CD14-positive monocyte (primary cell): ENCODE results near the gene DRC7. TPM values are rescaled to one million over a fixed set of nuclear protein-coding genes. Genes with fewer than 3 reads are reported as not detected.
A peak's percentile ranks its signal among the peaks of the same experiment; 100 is the strongest.

Source experiments
- DNase-seq, 3 donors: peaks; one replicate each; pipeline ENCODE4 v3.0.0-alpha.2; 2011 to 2022
- H2AFZ ChIP-seq: 2 replicates; pipeline ENCODE4 v1.6.0; 2012; ENCODE audit warnings: mild to moderate bottlenecking, low read depth, low read length, inconsistent platforms; ENCODE audit not compliant: insufficient read depth, poor library complexity, severe bottlenecking
- H3K27ac ChIP-seq, 2 donors: 1 replicate in 1 of 2; 2 replicates in 1 of 2; pipeline ENCODE4 v1.5.1; 2012 to 2013; ENCODE audit warnings: low read length in 2 of 2, control low read depth in 1 of 2, inconsistent platforms in 1 of 2, low read depth in 1 of 2, mild to moderate bottlenecking in 1 of 2
- H3K27me3 ChIP-seq, 2 donors: one replicate each; pipeline versions ENCODE4 v1.6.0 to v1.6.1; 2011 to 2013; ENCODE audit warnings: low read length in 2 of 2; ENCODE audit not compliant: control insufficient read depth in 2 of 2, insufficient read depth in 2 of 2
- H3K36me3 ChIP-seq, 2 donors: replicated peaks in 1 of 2; 1 replicate in 1 of 2; 2 replicates in 1 of 2; pipeline versions ENCODE4 v1.5.1 to v1.6.1; 2012 to 2013; ENCODE audit warnings: low read length in 2 of 2, control low read depth in 1 of 2, inconsistent platforms in 1 of 2, mild to moderate bottlenecking in 1 of 2; ENCODE audit not compliant: insufficient read depth in 2 of 2, control insufficient read depth in 1 of 2
- H3K4me1 ChIP-seq, 2 donors: 1 replicate in 1 of 2; 2 replicates in 1 of 2; pipeline versions ENCODE4 v1.5.1 to v1.6.1; 2012 to 2013; ENCODE audit warnings: low read length in 2 of 2, control low read depth in 1 of 2, inconsistent platforms in 1 of 2, mild to moderate bottlenecking in 1 of 2, moderate library complexity in 1 of 2; ENCODE audit not compliant: insufficient read depth in 2 of 2, control insufficient read depth in 1 of 2
- H3K4me2 ChIP-seq: replicated peaks from 2 replicates; pipeline ENCODE3; 2012; ENCODE audit warnings: low read length, moderate library complexity, mild to moderate bottlenecking; ENCODE audit not compliant: poor library complexity, severe bottlenecking; ENCODE audit errors: extremely low read depth
- H3K4me3 ChIP-seq, 3 experiments: fragments of 200-600 bp in 1 of 3; sonication (generic) in 1 of 3; replicated peaks in 1 of 3; 1 replicate in 2 of 3; 2 replicates in 1 of 3; pipeline ENCODE4 v1.5.1; 2011 to 2013; ENCODE audit warnings: low read length in 3 of 3, mild to moderate bottlenecking in 3 of 3, control low read depth in 2 of 3, low read depth in 2 of 3, inconsistent platforms in 1 of 3, moderate library complexity in 1 of 3
- H3K79me2 ChIP-seq: 2 replicates; pipeline ENCODE4 v1.6.0; 2012; ENCODE audit warnings: mild to moderate bottlenecking, control low read depth, inconsistent platforms, low read length, moderate library complexity; ENCODE audit not compliant: insufficient read depth
- H3K9ac ChIP-seq: 2 replicates; pipeline ENCODE4 v1.6.0; 2017; ENCODE audit warnings: low read length, mild to moderate bottlenecking; ENCODE audit not compliant: insufficient read depth, poor library complexity, severe bottlenecking
- H3K9me3 ChIP-seq, 2 donors: replicated peaks in 1 of 2; 1 replicate in 1 of 2; 2 replicates in 1 of 2; pipeline versions ENCODE4 v1.5.1 to v1.6.1; 2012 to 2013; ENCODE audit warnings: low read length in 2 of 2, control low read depth in 1 of 2; ENCODE audit not compliant: control insufficient read depth in 1 of 2, insufficient read depth in 1 of 2
- H4K20me1 ChIP-seq: 2 replicates; pipeline ENCODE4 v1.6.0; 2012; ENCODE audit warnings: mild to moderate bottlenecking, low read length, control low read depth, moderate library complexity; ENCODE audit not compliant: insufficient read depth
- H3K27ac Mint-ChIP-seq, 7 donors: one replicate each; pipeline ENCODE4 v1.8.0; 2020; ENCODE audit warnings: mild to moderate bottlenecking in 7 of 7, mixed read lengths in 7 of 7, moderate library complexity in 6 of 7, inconsistent platforms in 2 of 7
- H3K27me3 Mint-ChIP-seq, 3 donors: one replicate each; pipeline ENCODE4 v1.8.0; 2021 to 2022; ENCODE audit warnings: low read depth in 3 of 3, mild to moderate bottlenecking in 3 of 3, mixed read lengths in 3 of 3, moderate library complexity in 3 of 3, inconsistent platforms in 1 of 3
- H3K36me3 Mint-ChIP-seq, 2 donors: one replicate each; pipeline ENCODE4 v1.8.0; 2020; ENCODE audit warnings: mixed read lengths in 2 of 2, inconsistent platforms in 1 of 2, mild to moderate bottlenecking in 1 of 2
- H3K4me1 Mint-ChIP-seq: one replicate; pipeline ENCODE4 v1.8.0; 2020; ENCODE audit warnings: mild to moderate bottlenecking, mixed read lengths
- H3K4me3 Mint-ChIP-seq, 2 donors: one replicate each; pipeline ENCODE4 v1.8.0; 2020; ENCODE audit warnings: mild to moderate bottlenecking in 2 of 2, mixed read lengths in 2 of 2, moderate library complexity in 1 of 2
- H3K9me3 Mint-ChIP-seq, 7 donors: one replicate each; pipeline ENCODE4 v1.8.0; 2020 to 2022; ENCODE audit warnings: mixed read lengths in 7 of 7, mild to moderate bottlenecking in 6 of 7, moderate library complexity in 6 of 7, inconsistent platforms in 2 of 7
- WGBS: methylation state at CpG from one replicate; pipeline ENCODE4 v1.1.5; 2013; ENCODE audit warnings: missing lambda C conversion rate; ENCODE audit not compliant: insufficient coverage; 5-methylcytosine and 5-hydroxymethylcytosine counted together
- intact Hi-C, 2 donors: fragments of 100-400 bp; cut with micrococcal nuclease; formaldehyde crosslinking; loops; one replicate each; pipeline versions ENCODE4 v1.15.0 to v1.15.1; 2023
- polyA plus RNA-seq, 3 donors: library from polyadenylated mRNA; depleted of rRNA in 1 of 3; unstranded in 2 of 3; stranded (reverse) in 1 of 3; fragments of 300-500 nt in 2 of 3; fragments of >200 nt in 1 of 3; fragmentation: Illumina TruSeq in 2 of 3; gene quantifications; 1 replicate in 2 of 3; 2 replicates in 1 of 3; pipeline ENCODE4 v1.2.3, GENCODE V29; 2012 to 2021
- TF ChIP-seq, protein P1 (sequence below): fragments of 200-600 bp; IDR thresholded peaks from one replicate; pipeline ENCODE4 v1.8.0; 2022; ENCODE audit warnings: antibody characterized with exemption, mild to moderate bottlenecking

Gene DRC7
- polyA plus RNA-seq, 3 donors, result 0.11 to 0.41 TPM; not detected in 1

DNA sequence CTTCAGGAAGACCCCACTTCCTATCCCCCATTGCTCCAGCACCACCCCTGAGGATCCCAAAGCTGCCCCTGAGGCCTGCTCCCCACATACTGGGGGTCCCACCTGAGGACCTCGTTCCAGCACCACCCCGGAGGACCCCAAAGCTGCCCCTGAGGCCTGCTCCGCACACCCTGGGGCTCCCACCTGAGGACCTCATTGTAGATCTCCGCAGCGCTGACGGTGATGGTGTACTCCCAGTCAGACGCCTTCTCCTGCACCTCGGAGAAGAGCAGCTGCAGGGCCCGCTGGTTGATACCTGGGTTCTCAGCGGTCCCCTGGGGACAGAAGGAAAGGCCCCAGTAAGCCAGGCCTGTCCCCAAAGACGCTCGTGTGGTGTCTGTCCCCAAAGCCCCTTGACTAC is 67.4 kb downstream of the DRC7 start:
- peaks cover 0 to 4% of the 10 kb centered on the region in 2 donors for H3K36me3 Mint-ChIP-seq
- WGBS, result 97% methylated on average over 9 of the region's 12 CpGs
- Histone ChIP-seq H3K36me3 (no peaks in the 10 kb centered on the region), H3K9me3 (no peaks in the 10 kb centered on the region), H3K4me3 (no peak overlapping the region), H3K4me2 (no peak overlapping the region), H3K79me2 (no peaks in the 10 kb centered on the region), H4K20me1 (no peaks in the 10 kb centered on the region), H2AFZ (no peak overlapping the region), H3K27me3 (no peaks in the 10 kb centered on the region), H3K27ac (no peak overlapping the region), H3K4me1 (no peaks in the 10 kb centered on the region), H3K9ac (no peak overlapping the region)
- H3K4me3 Mint-ChIP-seq, result no peak overlapping the region
- peaks cover 0 to 6% (median 2%) of the 10 kb centered on the region in 3 donors for H3K27me3 Mint-ChIP-seq
- no peak for DNase-seq
- TF ChIP-seq, protein P1, sequence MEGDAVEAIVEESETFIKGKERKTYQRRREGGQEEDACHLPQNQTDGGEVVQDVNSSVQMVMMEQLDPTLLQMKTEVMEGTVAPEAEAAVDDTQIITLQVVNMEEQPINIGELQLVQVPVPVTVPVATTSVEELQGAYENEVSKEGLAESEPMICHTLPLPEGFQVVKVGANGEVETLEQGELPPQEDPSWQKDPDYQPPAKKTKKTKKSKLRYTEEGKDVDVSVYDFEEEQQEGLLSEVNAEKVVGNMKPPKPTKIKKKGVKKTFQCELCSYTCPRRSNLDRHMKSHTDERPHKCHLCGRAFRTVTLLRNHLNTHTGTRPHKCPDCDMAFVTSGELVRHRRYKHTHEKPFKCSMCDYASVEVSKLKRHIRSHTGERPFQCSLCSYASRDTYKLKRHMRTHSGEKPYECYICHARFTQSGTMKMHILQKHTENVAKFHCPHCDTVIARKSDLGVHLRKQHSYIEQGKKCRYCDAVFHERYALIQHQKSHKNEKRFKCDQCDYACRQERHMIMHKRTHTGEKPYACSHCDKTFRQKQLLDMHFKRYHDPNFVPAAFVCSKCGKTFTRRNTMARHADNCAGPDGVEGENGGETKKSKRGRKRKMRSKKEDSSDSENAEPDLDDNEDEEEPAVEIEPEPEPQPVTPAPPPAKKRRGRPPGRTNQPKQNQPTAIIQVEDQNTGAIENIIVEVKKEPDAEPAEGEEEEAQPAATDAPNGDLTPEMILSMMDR, result no peak
- H3K9me3 Mint-ChIP-seq, result peaks cover 0 to 6% (median 0%) of the 10 kb centered on the region in 7 donors
- no peak overlapping the region for H3K27ac Mint-ChIP-seq
- intact Hi-C loops, result no loop called here
- peaks cover 3% of the 10 kb centered on the region for H3K4me1 Mint-ChIP-seq

DNA sequence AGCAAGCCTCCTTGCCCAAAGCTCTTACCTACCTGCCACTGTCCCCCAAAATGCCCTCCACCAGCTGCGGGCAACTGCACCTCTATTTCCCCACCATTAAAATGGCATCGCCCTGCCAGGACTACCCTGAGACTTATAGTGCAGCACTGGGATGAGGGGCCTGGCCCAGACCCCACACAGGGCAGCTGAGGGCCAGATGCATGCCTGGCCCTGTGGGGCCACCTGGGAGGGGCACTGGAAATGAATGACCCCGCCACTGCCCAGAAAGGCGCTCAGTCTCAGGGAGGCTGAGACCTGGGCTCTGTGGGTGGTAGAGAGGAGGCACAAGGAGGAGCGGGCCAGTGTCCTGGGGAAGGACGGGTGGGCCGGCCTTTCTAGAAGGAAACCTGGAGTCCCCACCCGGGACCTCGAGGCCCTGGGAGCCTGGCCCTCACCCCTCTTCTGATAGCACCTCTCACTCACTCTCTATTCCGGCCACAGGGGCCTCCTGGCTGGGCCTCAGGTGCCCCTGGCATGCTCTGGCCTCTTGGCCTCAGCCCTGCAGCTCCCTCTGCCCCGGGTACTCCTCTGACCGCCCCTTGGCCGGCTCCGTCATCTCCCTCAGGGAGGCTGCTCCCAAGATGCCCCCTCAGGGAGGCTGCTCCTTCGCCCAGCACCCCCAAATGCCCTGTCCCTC is 67.9 kb downstream of the DRC7 start:
- TF ChIP-seq, protein P1, result no peak
- Mint-ChIP-seq H3K36me3 (peaks cover 0 to 4% of the 10 kb centered on the region in 2 donors), H3K4me3 (no peak overlapping the region), H3K9me3 (peaks cover 0 to 6% (median 0%) of the 10 kb centered on the region in 7 donors), H3K27ac (peak overlapping the region in 1 of 7 donors; percentile 69), H3K4me1 (peaks cover 3% of the 10 kb centered on the region), H3K27me3 (peaks cover 0 to 6% (median 2%) of the 10 kb centered on the region in 3 donors)
- Histone ChIP-seq H3K27me3 (no peaks in the 10 kb centered on the region), H3K4me1 (no peaks in the 10 kb centered on the region), H3K79me2 (no peaks in the 10 kb centered on the region), H3K4me3 (no peak overlapping the region), H3K27ac (no peak overlapping the region), H3K36me3 (no peaks in the 10 kb centered on the region), H2AFZ (no peak overlapping the region), H4K20me1 (no peaks in the 10 kb centered on the region), H3K9ac (no peak overlapping the region), H3K4me2 (no peak overlapping the region), H3K9me3 (no peaks in the 10 kb centered on the region)
- intact Hi-C loops, result no loop called here
- 94% methylated on average over 12 of the region's 15 CpGs for WGBS
- DNase-seq, result no peak
